HuH-7.5 (cell line): ENCODE results near the gene SLC6A17.

Experiments used
- DNase-seq: peaks from one replicate; pipeline ENCODE4 v3.0.0; 2011; ENCODE audit warnings: low spot score

SLC6A17 gene

DNA sequence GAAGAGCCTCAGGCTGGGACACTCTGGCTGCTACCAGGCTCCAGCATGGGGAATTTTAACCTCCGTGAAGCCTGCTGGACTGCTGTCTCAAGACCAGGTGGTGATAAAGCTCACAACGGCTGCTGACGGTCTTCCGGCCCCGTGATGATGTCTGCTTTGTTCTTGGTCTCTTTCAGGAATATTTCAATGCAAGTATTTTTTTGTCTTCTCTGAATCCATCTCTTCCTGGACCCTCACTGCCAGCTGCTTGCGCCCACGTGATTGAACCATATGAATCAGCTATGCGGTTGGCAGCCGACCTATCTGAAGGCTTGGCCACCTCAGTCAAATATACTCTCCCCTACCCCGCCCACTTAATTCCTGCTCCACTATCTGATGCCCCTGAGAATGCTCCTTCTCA, 14.6 kb upstream of the SLC6A17 start:
- no peak for DNase-seq

DNA sequence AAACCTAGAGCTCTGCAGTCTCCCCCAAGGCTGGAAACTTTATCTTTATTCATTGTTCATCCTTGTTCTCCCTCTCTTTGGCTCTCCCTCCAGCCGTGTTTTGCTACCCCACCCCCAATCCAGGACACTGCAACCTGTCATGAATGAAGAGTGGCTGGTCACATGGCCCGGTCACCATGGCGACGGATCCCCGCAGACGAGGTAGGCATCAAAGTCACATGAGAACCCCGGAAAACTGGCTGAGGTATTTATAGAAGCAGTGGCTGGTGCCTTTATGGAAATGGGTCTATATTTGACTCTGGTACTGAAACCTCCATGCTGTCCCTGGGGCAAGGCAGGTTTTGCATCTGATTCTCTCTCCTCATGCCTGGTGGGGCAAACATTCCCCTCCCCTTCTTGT, 13.4 kb upstream of the SLC6A17 start:
- no peak for DNase-seq

DNA sequence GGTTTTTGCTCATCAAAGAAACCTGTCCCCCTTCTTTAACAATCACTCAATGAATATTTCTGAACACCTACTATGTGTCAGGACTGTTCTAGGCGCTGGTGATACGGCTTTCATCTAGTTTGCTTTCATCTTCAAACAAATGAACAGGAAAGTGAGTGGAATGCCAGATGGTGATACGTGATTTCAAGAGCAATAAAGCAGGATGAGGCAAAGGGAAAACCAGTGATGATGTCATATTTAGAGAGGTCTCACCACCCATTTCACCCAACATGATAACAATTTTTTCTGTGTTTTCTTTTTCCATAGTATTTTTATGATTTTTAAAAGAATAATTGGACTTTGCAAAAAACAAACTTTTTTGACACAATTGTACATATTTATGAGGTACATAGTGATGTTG, 11.3 kb upstream of the SLC6A17 start:
- no peak for DNase-seq

DNA sequence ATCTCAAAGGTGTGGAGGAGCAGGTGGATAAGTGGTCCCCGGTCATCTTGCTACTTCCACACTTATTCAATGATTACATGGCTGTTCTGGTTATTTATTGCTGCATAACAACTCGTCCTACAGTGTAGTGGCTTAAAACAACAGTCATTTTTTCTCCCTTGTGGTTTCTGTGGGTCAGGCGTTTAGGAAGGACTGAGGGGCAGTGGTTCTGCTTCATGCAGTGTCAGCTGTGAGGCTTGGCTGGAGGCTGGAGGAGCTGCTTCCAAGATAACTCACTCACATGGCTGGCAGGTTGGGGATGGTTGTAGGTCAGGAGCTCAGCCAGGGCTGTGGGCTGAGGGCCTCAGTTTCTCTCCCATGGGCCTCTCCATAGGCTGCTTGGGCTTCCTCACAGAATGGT, 5.9 kb upstream of the SLC6A17 start:
- no peak for DNase-seq

DNA sequence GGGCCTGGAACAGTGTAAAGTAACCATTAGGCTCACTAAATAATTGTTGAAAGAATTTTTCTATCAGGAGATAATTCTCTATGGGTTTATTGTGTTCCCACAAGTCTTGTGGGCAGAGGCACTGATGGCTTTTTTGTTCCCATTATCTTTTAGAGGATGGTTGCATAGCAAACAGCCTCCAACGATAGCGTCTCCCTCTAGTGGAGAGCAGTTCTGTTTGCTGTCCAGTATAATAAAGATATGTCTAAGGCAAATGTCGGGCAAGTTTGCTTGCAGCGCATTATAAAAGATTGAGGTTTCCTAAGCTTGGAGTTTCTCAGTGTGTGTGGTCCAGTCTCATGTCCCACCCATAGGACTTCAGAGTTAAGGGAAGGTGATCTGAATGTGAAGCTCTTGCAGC, 1.3 kb upstream of the SLC6A17 start:
- DNase-seq = peak; percentile 38

DNA sequence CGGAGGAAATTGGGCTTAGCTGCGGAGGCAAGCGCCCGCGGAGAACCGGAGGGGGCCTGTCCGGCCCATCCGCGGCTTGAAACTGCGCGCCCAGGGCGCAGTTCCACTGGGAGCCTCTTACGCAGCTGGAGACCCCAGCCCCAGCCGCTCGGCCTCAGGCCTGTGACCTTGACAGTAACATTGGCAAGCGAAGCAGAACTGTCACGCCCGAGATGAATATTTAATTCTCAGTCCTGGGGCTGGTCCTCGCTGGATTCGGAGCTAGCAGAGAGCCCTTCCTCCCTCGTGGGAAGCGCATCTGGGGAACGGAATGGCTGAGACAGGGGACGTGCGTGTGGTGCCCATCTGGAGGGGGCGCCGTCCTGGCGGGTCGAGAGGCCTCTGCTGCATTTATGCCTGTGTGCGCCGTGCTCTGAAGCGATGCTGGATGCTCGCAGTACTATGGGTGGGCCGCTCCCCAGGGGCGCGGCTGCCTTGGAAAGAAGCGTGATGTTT, 928 bp downstream of the SLC6A17 start:
- no peak for DNase-seq

DNA sequence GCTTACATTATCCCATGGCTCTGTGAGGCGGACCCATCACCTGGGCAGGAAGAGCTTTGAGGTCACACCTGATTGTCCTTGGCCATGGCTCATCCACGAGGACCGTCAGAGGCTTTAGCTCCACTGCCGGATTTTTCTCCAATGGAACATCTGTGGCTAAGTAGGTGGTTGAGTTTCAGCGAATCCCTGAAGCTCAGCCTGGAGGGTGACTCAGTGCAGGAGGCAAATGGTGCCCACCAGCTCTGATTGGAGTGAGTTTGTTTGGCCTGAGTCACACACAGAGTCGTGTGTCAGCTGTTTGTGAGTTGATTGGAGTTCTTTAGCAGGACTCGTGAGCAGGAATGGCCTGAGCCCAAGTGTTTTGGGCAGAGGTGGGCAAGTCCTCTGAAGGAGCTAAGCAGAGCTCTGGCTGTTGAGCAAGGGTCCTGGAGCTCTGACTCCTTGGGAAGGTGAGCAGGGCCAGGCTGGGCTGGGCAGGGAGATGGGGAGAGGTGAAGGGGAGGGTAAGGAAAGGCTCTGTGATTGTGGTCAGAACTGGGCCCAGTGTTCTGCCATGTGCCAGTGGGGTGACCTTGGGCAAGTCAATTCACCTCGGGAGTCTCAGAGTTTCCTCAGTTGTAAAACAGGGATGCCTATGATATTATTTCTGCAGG, 2.0 kb downstream of the SLC6A17 start:
- no peak for DNase-seq

DNA sequence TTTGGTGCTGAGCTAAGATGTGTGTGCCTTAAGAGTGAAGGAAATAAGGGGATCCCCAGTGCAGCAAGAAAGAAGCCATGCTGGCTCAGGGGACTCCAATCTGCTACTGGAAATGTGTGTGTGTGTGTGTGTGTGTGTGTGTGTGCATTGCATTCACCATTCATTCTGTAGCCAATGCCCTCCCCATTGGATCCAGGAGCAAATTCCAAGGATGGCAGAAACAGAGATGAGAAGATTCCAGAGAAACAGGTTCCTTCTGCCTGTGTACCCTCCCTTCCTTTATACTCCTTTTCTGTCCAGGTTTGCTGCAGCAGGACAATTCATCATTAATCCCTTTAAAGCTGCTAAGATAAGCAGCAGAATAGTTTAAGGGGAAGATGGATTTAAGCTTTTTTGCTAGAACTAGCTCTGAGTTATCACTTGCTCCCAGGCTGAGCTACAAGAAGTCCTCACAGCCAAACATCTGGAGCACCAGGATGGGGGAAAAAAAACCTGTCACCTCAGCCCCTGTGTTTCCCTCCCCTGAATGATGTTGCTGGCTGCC, 3.2 kb downstream of the SLC6A17 start:
- DNase-seq = no peak

DNA sequence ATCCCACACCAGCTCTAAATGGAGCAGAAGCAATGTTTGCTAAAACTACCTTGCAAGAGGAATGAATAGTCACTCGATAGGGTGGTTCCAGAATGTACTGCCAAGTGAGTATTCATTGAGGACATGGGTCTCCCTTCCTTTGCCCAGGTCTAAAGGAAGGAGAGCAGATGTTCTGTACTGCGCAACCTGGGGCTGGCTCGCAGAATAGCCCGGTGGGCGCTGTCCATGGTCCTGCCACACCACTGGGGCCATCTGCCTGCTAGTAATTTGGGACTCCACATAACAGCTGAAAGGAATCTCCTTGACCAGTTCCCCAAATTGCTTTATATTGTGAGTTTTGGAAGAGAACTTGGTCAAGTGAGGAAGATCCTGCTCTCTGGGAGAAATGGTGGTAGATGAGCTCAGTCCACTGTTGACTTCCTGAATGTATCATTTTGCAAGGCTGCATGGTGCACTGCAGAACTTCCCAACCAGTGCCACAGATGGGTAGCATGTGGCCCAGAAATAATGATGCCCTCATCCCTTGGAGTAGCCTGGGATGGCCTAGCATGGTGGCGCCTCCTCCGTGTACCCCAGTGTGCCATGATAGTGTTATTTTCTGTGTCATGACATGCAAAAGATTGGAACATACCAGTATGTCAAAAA, 5.7 kb downstream of the SLC6A17 start:
- peak; percentile 63 for DNase-seq

DNA sequence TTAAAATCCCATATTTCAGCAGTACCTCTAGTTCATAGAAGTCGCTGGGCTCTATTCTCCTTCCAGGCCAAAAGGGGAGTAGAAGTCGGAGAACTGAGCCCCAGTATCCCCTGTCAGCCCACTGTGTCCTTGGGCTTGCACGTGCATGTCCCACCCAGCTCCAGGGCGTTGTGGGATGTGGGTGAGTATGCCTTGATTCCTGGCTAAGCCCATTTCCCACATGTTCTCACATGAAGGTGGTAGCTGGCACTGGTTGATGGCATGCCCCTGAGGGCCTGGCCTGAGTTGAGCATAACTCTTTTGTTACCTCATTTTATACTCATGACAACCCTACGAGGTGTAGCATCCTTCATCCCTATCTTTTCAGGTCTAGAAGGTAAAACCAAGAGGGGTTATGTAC, 8.0 kb downstream of the SLC6A17 start:
- DNase-seq = no peak

DNA sequence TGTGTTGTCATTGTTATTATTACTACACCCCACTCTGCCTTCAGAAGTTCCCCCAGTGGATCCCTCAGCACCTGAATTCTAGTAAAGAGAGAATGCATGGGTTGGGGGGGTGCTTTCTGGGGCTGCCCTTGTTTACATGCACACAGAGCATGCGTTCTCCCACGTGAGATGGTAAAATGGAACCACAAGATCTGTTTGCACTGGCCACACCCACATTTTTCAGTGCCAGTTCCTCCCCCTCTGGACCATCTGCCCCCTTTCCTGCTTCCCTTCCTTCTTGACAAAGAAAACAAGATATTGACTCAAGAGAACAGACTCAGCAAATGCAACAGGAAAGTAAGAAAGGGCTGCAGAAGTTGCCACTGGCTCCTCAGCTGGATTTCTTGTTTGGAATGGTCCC, 8.9 kb downstream of the SLC6A17 start:
- no peak for DNase-seq

DNA sequence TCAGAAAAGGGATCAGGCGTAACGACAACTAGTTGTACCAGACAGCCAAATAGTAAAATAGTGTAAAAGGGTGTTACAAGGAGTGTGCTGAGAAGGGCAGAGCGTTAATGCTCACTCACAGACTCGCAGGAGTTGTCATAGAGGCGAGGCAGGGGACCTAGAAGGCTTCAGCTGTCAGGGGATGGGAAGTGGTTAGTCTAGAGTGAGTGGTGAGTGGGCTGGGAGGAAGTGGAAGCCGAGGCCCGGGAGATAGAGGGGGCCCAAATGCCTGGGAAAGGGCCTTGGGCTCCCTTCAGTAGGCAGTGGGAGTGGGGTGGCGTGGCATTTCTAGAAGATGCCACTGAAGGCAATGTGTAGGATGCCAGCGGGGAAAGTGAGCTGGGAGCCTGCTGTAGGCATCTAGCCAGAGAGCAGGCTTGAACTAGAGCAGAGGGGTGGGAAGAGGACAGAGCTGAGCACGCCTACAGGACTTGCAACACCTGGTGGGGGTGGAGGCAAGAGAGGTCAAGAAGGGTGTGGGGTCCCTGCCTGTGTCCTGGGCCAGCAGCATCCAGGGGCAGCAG, 10.3 kb downstream of the SLC6A17 start:
- no peak for DNase-seq

DNA sequence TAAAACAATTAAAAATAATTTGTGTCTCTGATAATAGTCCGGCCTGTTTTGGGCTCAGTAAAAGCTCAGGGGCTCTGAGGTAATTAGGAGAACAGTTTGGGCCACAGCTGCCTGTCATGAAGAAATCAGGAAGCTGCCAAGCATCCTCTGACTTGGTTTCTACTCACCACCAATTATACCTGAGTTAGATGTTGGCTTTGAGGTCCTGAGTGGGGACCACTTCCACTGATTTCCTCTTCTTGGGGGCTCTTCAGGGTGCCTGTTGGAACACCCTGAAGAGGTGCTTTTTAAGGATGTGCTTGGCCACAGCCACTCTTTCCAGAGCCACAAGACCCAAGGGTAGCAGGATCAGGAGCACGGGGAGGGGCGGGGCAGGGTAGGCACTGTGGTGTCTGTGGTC, 10.9 kb downstream of the SLC6A17 start:
- no peak for DNase-seq

DNA sequence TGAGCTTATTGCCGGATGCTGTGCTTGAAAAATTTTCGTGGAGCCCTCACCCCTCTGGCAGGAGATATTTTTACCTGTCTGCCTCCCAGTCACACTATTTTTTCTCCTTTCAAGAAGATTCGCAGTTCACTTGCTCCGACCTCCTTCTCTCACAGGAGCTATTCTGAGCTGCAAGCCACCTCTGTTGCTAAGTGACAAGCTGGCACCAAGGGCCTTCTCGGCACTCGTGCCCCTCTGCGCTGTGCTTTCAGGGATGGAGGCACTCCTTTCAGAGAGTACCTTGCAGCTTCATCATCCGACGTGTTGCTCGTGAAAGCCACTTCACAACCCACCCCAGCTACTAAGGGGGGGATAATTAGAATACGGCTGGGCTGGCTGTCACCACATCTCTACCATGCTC, 11.6 kb downstream of the SLC6A17 start:
- DNase-seq = no peak

DNA sequence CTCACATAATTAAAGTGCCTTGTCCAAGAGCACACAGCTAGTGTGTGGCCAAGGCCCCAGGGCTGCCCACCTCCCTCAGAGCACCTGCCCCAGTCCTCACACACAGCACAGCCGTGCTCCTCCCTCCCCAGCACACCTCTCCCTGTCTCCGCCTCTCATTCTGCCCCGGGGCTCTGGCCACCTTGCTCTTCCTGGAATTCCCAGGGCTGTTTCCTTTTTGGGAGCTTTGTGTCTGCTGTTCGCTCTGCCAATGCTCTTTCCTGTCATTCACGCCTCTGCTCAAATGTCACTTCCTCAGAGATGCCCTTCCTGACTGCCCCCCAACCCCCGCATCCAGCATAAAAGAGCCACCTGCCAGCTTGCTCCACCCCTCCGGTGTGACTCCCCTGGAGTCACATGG, 13.3 kb downstream of the SLC6A17 start:
- DNase-seq = no peak

DNA sequence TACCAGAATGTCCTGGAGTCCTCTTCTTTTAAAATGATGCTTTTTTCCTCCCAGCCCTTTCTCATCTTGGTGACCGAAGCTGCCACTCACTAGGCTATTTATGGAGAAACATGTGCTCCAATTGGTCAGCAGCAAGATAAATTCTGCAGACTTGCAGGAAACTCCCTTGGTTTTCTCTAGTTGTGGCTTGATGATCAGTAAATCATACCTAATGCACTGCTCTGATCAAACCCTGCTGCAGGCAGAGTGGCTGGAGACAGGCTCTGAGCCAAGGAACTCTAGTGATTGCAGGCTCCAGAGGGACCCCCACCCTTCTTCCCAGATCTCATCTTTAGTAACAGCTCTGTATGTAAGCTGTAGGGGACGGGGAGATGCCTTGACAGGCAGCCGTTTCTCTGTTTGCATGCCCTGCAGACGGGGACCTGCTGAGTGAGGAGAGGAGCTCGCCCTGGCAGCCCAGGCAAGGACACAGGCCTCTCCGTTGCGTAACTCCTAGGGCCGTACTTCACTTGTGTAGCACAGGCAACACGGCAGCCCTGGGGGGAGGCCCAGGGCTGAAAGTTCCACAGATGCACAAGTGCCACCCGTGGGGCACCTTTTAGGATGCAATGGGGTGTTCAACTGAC, 14.5 kb downstream of the SLC6A17 start:
- DNase-seq = peak; percentile 33

DNA sequence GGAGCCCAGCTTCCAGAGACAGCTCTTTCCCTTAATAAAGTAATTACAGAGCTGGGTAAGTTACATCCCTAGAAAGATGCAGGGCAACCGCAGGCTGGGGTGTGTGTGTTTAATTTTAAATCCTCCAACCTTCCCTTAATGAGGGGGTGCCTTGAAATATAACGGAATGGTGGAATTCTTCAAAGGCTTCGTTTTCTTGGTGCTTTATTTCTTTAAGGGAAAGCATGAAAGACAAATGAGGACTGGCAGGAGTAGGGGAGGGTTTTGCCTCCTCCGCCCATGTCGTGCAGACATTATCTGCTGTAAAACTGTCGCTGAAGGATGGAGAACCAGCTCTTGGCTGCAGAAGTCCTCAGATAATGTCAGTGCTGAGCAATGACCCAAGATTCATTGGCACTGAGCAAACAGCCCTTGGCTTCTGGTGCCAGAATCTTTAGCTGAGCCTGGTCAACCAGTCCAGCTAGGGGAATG, 15.5 kb downstream of the SLC6A17 start:
- DNase-seq = no peak

DNA sequence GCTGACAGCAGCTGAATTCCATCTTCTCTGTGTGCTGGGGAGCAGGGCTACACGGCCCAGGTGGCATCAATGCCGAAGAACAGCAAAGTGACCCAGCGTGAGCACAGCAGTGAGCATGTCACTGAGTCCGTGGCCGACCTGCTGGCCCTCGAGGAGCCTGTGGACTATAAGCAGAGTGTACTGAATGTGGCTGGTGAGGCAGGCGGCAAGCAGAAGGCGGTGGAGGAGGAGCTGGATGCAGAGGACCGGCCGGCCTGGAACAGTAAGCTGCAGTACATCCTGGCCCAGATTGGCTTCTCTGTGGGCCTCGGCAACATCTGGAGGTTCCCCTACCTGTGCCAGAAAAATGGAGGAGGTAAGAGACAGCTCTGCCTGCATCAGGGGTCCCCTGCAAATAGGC, 16.6 kb downstream of the SLC6A17 start:
- DNase-seq = no peak

DNA sequence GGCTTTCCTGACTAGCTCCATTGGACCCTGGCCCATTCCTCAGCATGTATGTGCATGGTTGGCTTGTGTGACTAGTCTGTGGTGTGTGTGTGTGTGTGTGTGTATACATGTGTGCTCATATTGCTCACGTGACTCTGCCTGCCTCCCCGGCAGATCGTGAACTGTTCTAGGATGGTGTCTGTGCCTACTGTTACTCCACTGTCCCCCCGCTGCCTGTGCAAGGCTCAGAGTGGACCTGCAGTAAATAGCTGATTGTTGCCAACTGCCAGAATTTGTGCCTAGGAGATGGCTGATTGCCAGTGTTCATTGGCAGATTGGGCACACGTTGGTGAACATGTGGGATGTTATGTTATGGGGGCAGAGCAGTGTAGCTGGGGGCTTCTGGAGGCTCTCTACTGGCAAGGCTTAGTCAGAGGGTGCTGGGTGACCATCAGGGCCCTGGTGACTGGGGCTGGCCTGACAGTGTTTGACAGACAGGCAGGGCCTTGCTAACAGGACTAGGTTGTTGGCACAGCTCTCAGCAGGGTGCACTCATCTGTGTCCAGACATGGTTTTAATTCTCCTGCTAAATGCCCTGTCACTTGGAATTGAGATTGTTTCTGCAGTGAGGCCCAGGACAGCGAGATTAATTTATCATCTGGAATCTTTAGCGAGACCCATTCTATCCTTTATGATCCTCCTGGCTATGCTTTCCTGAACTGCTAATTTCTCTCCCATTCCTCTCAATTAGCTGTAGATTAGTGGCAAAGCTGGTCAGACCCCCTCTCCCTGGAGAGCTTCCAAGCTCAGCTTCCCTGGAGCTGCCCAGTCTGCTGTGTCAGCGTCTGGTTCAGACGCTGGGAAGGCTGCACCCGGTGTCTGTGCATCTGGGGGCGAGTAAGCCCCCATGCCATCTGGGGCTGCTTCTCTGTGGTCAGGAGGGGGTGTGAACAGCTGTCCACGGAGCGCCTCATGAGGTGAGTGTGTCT, 20.8 kb downstream of the SLC6A17 start:
- DNase-seq = no peak

DNA sequence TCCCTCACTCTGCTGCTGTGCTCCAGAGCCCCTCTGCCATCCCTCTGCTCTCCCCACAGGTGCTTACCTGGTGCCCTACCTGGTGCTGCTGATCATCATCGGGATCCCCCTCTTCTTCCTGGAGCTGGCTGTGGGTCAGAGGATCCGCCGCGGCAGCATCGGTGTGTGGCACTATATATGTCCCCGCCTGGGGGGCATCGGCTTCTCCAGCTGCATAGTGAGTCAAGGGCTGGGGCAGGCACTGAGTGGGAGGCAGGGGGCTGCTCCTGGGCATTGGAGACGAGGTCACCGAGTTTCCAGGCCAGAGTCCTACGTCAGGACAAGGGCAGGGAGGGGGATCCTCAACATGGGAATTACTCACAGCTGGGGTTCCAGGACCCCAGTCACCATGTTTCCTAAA, 21.7 kb downstream of the SLC6A17 start:
- DNase-seq = no peak

DNA sequence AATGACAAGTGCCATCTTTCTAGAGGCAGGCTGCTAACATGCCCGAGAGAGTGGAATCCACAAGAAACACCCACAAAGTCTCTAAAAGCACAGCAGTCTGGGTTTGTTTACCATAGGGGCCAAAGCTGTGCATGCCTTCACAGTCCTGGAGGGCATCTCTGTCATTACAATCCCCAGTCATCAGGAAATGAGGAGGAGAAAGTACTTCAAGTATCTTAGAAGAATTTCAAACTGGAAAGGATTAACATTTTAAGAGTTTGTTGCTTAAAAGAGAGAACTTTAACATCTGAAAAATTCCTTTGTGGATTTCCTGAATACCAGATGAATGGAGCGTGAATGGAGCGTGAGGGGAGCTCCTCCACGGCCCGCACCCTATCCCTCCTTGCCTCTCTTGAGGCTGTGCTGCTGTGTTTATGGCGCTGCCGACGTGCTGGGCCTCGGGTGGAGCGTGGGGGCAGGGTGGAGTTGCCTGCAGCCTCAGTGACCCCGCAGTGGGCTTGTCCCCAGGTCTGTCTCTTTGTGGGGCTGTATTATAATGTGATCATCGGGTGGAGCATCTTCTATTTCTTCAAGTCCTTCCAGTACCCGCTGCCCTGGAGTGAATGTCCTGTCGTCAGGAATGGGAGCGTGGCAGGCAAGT, 23.3 kb downstream of the SLC6A17 start:
- no peak for DNase-seq
